ENCODE results near the gene DISP1.

DNA sequence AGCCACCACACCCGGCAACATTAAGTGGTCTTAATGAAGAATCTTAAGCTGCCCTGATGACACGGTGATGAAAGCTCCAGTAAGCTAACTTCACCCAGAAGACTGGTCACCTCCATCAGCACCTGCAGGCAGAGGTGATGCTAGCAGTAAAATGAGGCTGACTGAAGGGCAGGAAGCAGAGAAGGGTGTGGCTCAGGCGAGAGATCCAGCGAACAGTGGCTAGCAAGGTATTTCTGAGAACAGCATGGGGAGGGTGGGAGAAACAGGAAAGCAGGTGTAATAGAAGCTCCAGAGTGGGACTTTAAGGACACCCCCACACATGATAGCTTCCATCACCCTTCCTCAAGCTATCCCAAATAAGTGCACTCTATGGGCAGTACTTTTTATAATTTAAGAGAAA lies 15.9 kb upstream of the DISP1 start:
- no peak for TF ChIP-seq CTCF (IDR thresholded peaks at IDR 0.05)
- TF ChIP-seq, protein P1, sequence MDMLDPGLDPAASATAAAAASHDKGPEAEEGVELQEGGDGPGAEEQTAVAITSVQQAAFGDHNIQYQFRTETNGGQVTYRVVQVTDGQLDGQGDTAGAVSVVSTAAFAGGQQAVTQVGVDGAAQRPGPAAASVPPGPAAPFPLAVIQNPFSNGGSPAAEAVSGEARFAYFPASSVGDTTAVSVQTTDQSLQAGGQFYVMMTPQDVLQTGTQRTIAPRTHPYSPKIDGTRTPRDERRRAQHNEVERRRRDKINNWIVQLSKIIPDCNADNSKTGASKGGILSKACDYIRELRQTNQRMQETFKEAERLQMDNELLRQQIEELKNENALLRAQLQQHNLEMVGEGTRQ (CRISPR knock-in tag; IDR thresholded peaks at IDR 0.05) = no peak
- no peak for TF ChIP-seq ETV6 (CRISPR knock-in tag; IDR thresholded peaks at IDR 0.05)
- TF ChIP-seq USF1 (CRISPR knock-in tag; IDR thresholded peaks at IDR 0.05) = no peak
- no peak for TF ChIP-seq SP1 (CRISPR knock-in tag; conservative IDR thresholded peaks at IDR 0.05)
- no peak for TF ChIP-seq E2F4 (CRISPR knock-in tag; IDR thresholded peaks at IDR 0.05; ENCODE audit: borderline replicate concordance, low read depth)
- TF ChIP-seq, protein P2, sequence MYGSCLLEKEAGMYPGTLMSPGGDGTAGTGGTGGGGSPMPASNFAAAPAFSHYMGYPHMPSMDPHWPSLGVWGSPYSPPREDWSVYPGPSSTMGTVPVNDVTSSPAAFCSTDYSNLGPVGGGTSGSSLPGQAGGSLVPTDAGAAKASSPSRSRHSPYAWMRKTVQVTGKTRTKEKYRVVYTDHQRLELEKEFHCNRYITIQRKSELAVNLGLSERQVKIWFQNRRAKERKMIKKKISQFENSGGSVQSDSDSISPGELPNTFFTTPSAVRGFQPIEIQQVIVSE (CRISPR knock-in tag; IDR thresholded peaks at IDR 0.05; ENCODE audit: borderline replicate concordance) = no peak
- TF ChIP-seq CBFB (CRISPR knock-in tag; IDR thresholded peaks at IDR 0.05; ENCODE audit: low read depth) = no peak
- TF ChIP-seq MAX (CRISPR knock-in tag; IDR thresholded peaks at IDR 0.05) = no peak
